Progenitor cell of endocrine pancreas (in vitro differentiated cells): ENCODE data around the gene RFNG. TPM values are rescaled to one million over a fixed set of nuclear protein-coding genes. Genes with fewer than 3 reads are reported as not detected.

Experiments used
- DNase-seq: peaks from one replicate; pipeline ENCODE4 v3.0.0; 2021; ENCODE audit warnings: low spot score; ENCODE audit not compliant: unreplicated experiment
- H3K27ac Mint-ChIP-seq: 2 replicates; pipeline ENCODE4 v1.8.0; 2021; ENCODE audit warnings: mild to moderate bottlenecking, moderate library complexity, mixed read lengths
- H3K27me3 Mint-ChIP-seq: 2 replicates; pipeline ENCODE4 v1.8.0; 2021; ENCODE audit warnings: mixed read lengths
- H3K36me3 Mint-ChIP-seq: 2 replicates; pipeline ENCODE4 v1.8.0; 2022; ENCODE audit warnings: mixed read lengths; ENCODE audit not compliant: insufficient read depth
- H3K4me1 Mint-ChIP-seq: 2 replicates; pipeline ENCODE4 v1.8.0; 2021; ENCODE audit warnings: low read depth, mixed read lengths
- H3K4me3 Mint-ChIP-seq: 2 replicates; pipeline ENCODE4 v1.8.0; 2021; ENCODE audit warnings: low read depth, mild to moderate bottlenecking, moderate library complexity, mixed read lengths
- H3K9me3 Mint-ChIP-seq: 2 replicates; pipeline ENCODE4 v1.8.0; 2021; ENCODE audit warnings: low read depth, mixed read lengths
- total RNA-seq: library from RNA; stranded (reverse); gene quantifications from 2 replicates; pipeline ENCODE4 v1.2.1, GENCODE V29; 2021
- TF ChIP-seq, protein P1 (sequence below): fragments of 200-600 bp; sonication (generic); IDR thresholded peaks from one replicate; pipeline ENCODE4 v1.5.0; 2021; ENCODE audit warnings: antibody characterized with exemption, mild to moderate bottlenecking; ENCODE audit not compliant: unreplicated experiment

The RFNG gene
- total RNA-seq, 1 donor from 2014 or later, result 65.5 TPM

- no peak overlapping the region for H3K4me3 Mint-ChIP-seq
- no peak for DNase-seq
- H3K27ac Mint-ChIP-seq, result no peak overlapping the region
- no peaks in the 10 kb centered on the region for H3K4me1 Mint-ChIP-seq
- TF ChIP-seq, protein P1, sequence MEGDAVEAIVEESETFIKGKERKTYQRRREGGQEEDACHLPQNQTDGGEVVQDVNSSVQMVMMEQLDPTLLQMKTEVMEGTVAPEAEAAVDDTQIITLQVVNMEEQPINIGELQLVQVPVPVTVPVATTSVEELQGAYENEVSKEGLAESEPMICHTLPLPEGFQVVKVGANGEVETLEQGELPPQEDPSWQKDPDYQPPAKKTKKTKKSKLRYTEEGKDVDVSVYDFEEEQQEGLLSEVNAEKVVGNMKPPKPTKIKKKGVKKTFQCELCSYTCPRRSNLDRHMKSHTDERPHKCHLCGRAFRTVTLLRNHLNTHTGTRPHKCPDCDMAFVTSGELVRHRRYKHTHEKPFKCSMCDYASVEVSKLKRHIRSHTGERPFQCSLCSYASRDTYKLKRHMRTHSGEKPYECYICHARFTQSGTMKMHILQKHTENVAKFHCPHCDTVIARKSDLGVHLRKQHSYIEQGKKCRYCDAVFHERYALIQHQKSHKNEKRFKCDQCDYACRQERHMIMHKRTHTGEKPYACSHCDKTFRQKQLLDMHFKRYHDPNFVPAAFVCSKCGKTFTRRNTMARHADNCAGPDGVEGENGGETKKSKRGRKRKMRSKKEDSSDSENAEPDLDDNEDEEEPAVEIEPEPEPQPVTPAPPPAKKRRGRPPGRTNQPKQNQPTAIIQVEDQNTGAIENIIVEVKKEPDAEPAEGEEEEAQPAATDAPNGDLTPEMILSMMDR, result no peak
- H3K36me3 Mint-ChIP-seq, result no peaks in the 10 kb centered on the region
- no peaks in the 10 kb centered on the region for H3K27me3 Mint-ChIP-seq
- no peaks in the 10 kb centered on the region for H3K9me3 Mint-ChIP-seq
Measured at GRCh38 chr17:82005701-82006348, 45.8 kb downstream of the RFNG start.

- H3K27me3 Mint-ChIP-seq, result no peaks in the 10 kb centered on the region
- no peak overlapping the region for H3K4me3 Mint-ChIP-seq
- no peaks in the 10 kb centered on the region for H3K36me3 Mint-ChIP-seq
- TF ChIP-seq, protein P1, result no peak
- H3K9me3 Mint-ChIP-seq, result no peaks in the 10 kb centered on the region
- no peak overlapping the region for H3K27ac Mint-ChIP-seq
- no peak for DNase-seq
- H3K4me1 Mint-ChIP-seq, result no peaks in the 10 kb centered on the region
Measured at GRCh38 chr17:82004517-82005455, 46.8 kb downstream of the RFNG start.

GRCh38 chr17:82003411-82004381 is 47.9 kb downstream of the RFNG start:
- Mint-ChIP-seq H3K9me3 (no peaks in the 10 kb centered on the region), H3K4me3 (no peak overlapping the region), H3K27ac (no peak overlapping the region), H3K27me3 (no peaks in the 10 kb centered on the region), H3K36me3 (no peaks in the 10 kb centered on the region), H3K4me1 (no peaks in the 10 kb centered on the region)
- TF ChIP-seq, protein P1, result no peak
- DNase-seq, result no peak

- Mint-ChIP-seq H3K36me3 (no peaks in the 10 kb centered on the region), H3K27me3 (no peaks in the 10 kb centered on the region), H3K4me1 (no peaks in the 10 kb centered on the region), H3K4me3 (no peak overlapping the region), H3K9me3 (no peaks in the 10 kb centered on the region), H3K27ac (no peak overlapping the region)
- TF ChIP-seq, protein P1, result no peak
- DNase-seq, result no peak
Measured at GRCh38 chr17:82001571-82002056, 50.0 kb downstream of the RFNG start.
